ENCODE data around the gene PCMTD2. TPM values are rescaled to one million over a fixed set of nuclear protein-coding genes. Genes with fewer than 3 reads are reported as not detected.
A peak's percentile ranks its signal among the peaks of the same experiment; 100 is the strongest.

PCMTD2 gene
- total RNA-seq, 1 donor from 2014 or later = 101 TPM

DNA sequence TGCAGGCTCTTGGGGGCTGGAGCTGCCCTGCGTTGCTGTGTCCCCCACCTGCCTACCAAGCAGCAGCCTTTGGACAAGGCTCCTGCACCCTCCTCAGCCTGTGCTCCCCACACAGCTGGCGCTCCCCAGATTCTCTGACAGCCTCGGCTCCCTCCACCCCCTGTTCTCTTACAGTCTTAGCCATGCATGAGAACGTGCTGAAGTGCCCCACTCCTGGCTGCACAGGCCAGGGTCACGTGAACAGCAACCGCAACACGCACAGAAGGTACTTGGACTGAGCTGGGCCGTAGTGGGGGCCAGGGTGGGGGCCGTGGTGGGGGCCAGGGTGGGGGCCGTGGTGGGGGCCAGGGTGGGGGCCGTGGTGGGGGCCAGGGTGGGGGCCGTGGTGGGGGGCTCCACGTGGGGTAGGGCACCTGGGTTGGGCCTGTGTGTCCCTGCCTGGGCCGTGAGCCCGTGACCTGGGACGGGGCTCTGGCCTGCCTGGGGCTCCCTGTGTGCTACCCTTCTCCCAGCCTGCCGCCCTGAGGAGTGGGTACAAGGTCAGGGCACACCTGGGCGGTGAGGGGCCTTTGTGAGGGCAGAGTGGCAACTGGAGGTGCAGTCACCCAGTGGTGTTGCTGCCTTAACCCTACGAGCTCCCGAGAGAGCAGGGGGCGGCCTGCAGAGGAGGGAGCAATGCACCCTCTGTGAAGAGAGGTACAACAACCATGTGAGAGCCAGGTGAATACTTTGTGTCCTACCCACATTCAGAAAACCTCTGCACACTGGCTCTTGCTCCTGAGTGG is 43.5 kb upstream of the PCMTD2 start:
- Mint-ChIP-seq H3K27me3 (peaks cover 21% of the 10 kb centered on the region), H3K36me3 (no peaks in the 10 kb centered on the region), H3K27ac (no peak overlapping the region), H3K4me3 (no peak overlapping the region), H3K4me1 (ENCODE audit: unreplicated experiment) (peaks cover 5% of the 10 kb centered on the region), H3K9me3 (no peaks in the 10 kb centered on the region)
- no peak for DNase-seq (ENCODE audit: extremely low spot score, unreplicated experiment)
- TF ChIP-seq CTCF (conservative IDR thresholded peaks at IDR 0.05) = no peak

DNA sequence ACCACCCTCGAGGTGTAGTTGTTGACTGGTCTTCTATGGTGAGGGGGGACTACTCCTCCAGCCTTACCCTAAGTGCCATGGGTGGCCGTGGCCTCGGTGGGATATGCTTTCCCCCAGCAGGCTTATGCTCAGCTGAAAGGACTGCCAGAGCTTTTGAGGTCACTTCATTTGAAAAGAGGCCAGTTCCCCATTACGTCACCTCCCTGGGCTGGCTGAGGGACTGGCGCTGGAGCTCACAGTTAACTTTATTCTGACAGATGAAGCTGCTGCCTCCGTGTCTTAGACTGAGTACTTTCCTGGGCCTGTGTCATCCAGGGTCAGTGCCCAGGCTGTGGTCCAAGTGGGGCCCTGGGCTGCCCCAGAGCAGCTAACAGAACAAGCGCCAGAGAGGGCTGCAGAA is 42.8 kb upstream of the PCMTD2 start:
- DNase-seq (ENCODE audit: extremely low spot score, unreplicated experiment) = no peak
- no peaks in the 10 kb centered on the region for H3K9me3 Mint-ChIP-seq
- no peak for TF ChIP-seq CTCF (conservative IDR thresholded peaks at IDR 0.05)
- no peaks in the 10 kb centered on the region for H3K36me3 Mint-ChIP-seq
- H3K4me3 Mint-ChIP-seq = no peak overlapping the region
- no peak overlapping the region for H3K27ac Mint-ChIP-seq
- peaks cover 21% of the 10 kb centered on the region for H3K27me3 Mint-ChIP-seq
- H3K4me1 Mint-ChIP-seq (ENCODE audit: unreplicated experiment) = peaks cover 6% of the 10 kb centered on the region

- TF ChIP-seq CTCF (conservative IDR thresholded peaks at IDR 0.05) = no peak
- Mint-ChIP-seq H3K4me1 (ENCODE audit: unreplicated experiment) (peaks cover 12% of the 10 kb centered on the region), H3K36me3 (no peaks in the 10 kb centered on the region), H3K9me3 (no peaks in the 10 kb centered on the region), H3K4me3 (no peak overlapping the region), H3K27ac (no peak overlapping the region), H3K27me3 (peaks cover 26% of the 10 kb centered on the region)
- DNase-seq (ENCODE audit: extremely low spot score, unreplicated experiment) = no peak
Observed at GRCh38 chr20:64214113-64214512, 41.4 kb upstream of the PCMTD2 start.

DNA sequence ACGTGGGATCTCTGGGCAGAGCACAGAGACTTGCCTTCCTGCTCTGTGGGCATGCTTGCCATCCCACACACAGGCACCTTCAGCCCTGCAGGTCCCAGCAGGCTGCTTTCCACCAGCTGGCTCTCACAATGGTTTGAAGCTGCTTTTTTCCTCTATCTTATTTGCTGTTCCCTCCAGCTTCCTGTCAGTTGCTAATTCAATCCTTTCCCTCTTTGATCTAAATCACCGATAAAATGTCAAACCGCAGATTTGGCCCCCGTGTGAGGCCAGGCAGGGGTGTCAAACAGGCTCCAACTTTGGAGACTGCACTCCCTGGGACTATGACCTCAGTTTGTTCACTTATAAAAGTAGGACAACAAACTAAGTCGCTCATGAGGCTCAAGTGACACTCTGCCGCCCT is 40.6 kb upstream of the PCMTD2 start:
- peaks cover 25% of the 10 kb centered on the region for H3K27me3 Mint-ChIP-seq
- no peak for TF ChIP-seq CTCF (conservative IDR thresholded peaks at IDR 0.05)
- no peaks in the 10 kb centered on the region for H3K9me3 Mint-ChIP-seq
- no peak overlapping the region for H3K4me3 Mint-ChIP-seq
- DNase-seq (ENCODE audit: extremely low spot score, unreplicated experiment) = no peak
- peak overlapping the region; percentile 39 for H3K27ac Mint-ChIP-seq
- no peaks in the 10 kb centered on the region for H3K36me3 Mint-ChIP-seq
- peaks cover 16% of the 10 kb centered on the region for H3K4me1 Mint-ChIP-seq (ENCODE audit: unreplicated experiment)

GRCh38 chr20:64216036-64216435 is 39.5 kb upstream of the PCMTD2 start:
- Mint-ChIP-seq H3K27ac (no peak overlapping the region), H3K4me3 (no peak overlapping the region), H3K4me1 (ENCODE audit: unreplicated experiment) (peaks cover 16% of the 10 kb centered on the region), H3K27me3 (peaks cover 25% of the 10 kb centered on the region), H3K9me3 (no peaks in the 10 kb centered on the region), H3K36me3 (no peaks in the 10 kb centered on the region)
- DNase-seq (ENCODE audit: extremely low spot score, unreplicated experiment) = no peak
- no peak for TF ChIP-seq CTCF (conservative IDR thresholded peaks at IDR 0.05)

Data from type B pancreatic cell (in vitro differentiated cells).